Suppressor macrophage treated with lipopolysaccharide for 4 hours (primary cell): ENCODE measurements around the gene ANAPC4.

Experiments used
- DNase-seq: peaks from one replicate; pipeline ENCODE4 v3.0.0-alpha.2; 2020

The ANAPC4 gene

DNA sequence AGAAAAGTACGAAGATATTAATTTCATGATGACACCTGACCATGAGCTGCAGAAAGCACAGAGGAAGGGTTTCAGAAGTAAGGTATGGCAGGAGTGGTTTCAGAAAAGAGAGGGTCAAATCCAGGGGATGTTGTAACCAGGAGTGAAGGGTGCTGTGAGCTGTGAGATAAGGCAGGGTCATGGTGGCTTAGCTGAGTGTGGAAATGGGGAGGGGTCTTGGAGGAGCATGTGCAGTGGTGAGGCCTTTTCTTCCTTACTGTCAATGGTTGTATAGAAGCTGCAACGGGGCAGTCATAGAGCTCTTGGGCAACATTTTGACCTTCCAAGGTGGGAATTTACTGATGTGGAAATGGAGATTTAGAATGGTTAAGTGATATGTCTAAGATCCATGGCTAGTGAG lies 2.5 kb downstream of the ANAPC4 start:
- DNase-seq, result no peak

DNA sequence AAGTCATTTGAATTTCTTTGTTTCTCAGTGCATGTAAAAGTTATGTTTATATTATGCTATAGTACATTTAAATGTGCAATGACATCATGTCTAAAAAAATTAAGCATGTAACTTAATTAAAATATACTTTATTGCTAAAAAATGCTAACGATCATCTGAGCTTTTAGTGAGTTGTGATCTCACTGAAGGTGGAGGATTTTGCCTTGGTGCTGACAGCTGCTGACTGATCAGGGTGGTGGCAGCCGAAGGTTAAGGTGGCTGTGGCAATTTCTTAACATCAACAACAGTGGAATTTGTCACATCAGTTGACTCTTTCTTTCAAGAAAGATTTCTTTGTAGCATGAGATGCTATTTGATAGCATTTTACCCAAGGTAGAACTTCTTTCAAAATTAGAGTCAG lies 6.6 kb downstream of the ANAPC4 start:
- no peak for DNase-seq

DNA sequence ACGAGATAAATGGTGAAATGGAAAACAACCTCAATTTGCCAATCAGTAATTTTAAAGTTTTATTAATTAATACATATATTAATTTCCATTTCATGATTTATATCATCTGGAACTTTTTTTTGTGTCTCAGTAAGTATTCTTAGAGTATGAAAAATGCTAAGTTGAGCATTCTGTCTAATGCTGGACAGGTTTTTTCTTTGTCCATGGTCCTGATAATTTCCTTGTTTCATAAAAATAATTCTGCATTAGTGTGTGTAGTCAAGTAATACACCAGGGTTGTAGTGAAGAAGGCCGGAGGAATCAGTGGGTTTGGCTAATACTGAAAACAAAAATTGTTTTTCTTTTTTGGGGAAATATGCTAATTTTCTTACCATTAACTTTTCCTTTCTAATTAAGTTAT lies 9.9 kb downstream of the ANAPC4 start:
- DNase-seq, result no peak

GRCh38 chr4:25397305-25397704 lies 20.2 kb downstream of the ANAPC4 start:
- no peak for DNase-seq

DNA sequence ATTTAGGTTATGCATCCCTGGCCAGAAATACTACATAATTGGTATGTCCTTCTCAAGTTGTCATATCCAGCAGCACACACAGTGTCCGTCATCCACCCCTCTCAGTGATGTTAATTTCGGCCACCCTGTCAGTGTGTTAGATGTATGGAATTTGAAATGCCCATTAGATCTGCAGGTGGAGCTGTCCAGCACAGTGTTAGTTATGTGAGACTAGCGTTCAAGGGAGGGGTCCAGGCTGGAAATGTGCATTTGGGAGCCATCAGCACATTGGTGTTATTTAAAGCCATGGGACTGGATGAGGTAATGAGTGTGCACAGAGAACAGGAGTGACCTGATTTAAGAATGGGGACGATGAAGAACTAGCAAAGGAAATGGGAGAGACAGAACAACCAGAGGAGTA lies 22.4 kb downstream of the ANAPC4 start:
- no peak for DNase-seq

DNA sequence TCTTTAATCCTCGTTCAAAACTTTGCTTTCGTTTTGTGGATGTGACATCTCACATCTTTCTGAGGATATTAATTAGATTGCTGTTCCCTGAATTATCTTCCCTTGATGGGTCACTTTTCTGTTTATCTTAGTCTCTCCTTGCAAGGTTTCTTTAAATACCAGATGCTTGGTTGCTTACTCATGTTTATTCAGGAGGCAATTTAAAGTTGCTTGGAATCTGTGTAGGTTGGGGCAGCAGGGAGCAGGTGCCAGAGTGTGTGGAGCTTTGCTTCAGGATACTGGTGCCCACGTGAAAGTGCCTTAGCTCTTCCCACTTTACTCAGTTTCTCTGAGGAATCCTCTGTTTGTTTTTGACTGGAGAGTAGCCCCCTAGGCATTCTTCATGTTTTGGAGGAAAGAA lies 24.0 kb downstream of the ANAPC4 start:
- no peak for DNase-seq

- no peak for DNase-seq
Observed at GRCh38 chr4:25402521-25402920, 25.5 kb downstream of the ANAPC4 start.

DNA sequence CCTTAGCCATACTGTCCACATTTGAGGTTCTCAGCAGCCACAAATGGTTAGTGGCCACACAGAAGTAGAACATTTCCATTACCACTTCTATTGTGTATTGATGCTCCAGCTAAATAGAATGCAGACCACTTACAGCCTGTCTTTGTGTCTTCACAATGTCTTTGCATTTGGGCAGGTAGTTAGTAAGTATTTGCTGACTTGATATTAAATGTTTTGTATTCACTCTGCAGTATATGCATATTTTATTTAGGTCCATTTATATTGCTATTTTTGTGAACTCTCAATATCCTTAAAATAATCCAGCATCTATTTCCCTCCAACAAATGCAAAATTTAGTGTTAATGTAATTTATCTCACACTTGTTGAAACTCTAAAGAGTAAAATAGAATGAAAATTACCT lies 26.6 kb downstream of the ANAPC4 start:
- no peak for DNase-seq

DNA sequence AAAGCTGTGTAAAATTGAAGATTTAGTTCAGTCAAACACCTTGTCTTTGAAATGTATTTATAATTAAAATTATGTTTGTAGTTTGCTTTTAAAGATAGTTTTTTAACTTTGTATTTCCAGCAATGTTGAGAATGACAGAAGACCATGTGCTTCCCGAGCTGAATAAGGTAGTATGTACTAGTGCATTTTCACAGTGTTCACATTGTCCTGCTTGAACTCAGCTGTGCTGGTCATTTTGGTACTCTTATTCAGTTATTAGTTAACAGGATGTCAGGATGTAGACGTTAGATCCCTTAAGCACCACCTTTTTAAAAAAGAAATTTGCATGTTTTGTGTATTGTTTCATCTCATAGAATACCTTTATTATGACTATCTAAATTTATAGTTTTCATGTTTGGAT lies 28.4 kb downstream of the ANAPC4 start:
- no peak for DNase-seq

DNA sequence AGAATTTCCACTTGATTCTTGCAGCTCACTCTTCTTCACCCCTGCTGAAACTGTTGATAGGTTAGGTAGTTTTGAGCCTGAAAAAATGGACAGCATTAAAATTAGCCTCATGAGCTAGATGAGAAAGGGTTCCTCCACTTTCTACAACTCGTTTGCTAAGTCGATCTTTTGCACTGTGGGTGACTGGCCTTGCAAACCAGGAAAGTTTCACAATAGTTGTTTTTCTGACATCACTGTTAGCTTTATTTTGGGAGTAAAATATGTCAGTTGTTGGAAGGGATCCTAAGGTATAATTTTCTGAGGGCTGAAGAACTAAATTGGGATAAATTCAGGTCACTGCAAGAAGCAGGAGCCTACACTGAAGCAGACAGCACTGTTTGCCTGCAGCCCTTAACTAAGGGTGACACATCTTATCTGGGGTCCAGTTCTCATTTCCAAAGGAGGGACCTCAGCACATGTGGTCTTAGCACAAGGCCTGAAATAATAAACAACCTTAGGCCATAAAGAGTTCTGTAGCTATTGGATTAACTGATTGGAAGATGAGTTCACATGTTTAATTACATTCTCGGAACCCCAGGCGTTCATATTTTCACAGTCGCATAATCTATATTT lies 29.1 kb downstream of the ANAPC4 start:
- DNase-seq, result no peak

GRCh38 chr4:25410820-25411529 lies 33.9 kb downstream of the ANAPC4 start:
- no peak for DNase-seq

DNA sequence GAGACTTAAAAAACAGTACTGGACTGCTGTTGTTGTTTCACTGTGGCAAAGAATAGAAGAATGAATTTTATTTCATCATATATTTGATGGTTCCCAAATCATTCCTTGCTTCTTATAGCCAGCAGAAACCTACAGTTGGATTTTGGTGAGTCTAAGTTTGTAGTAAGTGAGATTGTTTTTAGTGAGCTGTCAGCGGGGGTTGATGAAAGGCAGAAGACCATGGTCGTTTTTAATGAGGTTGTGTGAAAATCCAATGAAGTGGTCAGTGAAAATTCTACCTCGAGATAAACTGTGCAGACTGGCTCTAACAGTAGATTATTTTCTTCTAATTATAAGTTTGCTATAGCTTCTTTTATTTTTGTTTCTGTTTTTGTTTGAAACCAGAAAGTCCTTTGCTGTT lies 36.2 kb downstream of the ANAPC4 start:
- no peak for DNase-seq

GRCh38 chr4:25417014-25417413 lies 40.0 kb downstream of the ANAPC4 start:
- no peak for DNase-seq

DNA sequence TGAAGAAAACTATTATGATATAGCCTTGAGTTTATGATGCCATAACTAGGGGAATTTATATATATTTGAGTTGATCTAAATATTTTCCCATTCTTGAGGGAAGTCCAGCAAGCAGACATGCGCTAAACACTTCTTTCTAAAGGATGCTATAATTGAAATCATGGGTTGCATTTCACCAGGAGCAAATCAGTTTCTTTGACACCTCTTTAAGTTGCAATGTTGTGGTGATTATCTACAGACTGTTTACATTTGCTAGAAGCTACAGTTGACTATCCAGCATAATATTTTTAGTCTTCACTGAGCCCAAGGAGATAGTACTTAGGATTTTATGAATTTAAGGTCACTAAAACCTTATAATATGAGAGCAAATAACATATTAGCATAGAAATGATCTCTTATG lies 43.9 kb downstream of the ANAPC4 start:
- no peak for DNase-seq

- DNase-seq, result peak; percentile 28
Observed at GRCh38 chr4:25421816-25422525, 44.9 kb downstream of the ANAPC4 start.

DNA sequence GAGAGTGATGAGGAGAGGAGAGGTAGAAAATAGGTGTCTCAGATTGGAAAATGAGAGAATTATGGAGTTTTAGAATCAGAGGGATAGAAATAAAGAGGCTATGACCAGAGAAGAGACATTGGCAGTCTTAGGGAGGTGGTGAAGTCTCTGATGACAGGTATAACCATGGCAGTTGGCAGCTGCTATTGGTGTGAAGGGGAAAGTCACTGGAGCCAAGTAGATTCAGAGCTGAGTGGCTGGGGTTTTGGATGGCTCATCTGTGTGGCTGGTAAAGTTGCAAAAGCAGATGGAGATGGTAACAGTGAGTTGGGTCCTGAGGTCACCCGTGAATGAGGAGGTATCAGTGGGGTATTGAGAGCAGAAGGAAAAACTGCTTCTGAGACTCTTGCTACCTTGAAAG lies 46.5 kb downstream of the ANAPC4 start:
- no peak for DNase-seq

DNA sequence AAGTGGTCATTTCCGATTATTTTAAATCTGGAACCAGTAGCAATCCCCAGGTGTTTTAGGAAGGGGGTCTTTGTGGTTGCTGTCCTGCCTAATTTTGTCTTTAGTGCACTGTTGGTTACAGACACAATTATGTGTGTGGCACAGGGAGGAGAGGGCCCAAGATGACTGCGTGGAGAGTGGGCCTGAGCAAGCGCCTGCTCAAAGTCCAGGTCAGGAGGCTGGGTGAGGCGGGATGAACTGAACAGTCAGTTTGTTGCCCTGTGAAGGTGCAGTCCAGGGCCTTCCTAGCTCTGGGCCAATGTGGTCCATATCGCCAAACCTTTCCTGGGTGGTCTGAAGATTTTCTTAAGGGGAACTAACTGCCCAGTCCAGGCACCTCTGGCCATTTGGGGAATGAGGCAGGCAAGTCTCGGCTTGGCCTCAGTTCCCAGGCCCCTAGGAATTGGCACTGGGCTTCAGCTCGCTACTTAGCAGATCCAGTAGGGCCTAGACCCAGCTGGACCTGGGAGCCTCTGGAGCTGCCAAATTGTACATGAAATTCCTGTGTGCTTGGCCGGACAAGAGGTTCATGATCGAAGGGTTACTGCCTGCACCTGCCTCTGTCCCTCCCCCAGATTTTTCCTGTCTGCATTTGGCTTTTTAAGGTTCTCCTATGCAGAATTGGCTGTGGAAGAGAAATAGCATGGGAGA lies 47.6 kb downstream of the ANAPC4 start:
- DNase-seq, result no peak

DNA sequence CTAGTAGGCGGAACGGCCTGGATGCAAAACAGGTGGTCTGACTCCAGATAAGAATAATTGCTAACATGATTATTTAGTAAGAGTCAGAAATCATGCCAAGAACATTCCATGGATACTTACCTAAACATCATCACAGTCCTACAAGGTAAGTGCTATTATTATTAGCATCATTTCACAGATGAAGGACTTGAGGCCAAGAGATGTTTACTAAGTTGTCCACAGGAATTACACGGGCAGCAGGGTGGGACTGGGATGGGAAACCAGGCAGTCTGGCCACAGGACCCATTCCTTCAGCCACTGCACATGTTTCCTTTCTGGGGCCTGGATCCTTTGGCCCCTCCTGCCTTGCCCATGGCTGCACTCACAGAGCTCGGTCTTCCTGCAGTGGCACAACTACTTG lies 48.3 kb downstream of the ANAPC4 start:
- no peak for DNase-seq

GRCh38 chr4:25427871-25428270 lies 50.8 kb downstream of the ANAPC4 start:
- DNase-seq, result no peak

DNA sequence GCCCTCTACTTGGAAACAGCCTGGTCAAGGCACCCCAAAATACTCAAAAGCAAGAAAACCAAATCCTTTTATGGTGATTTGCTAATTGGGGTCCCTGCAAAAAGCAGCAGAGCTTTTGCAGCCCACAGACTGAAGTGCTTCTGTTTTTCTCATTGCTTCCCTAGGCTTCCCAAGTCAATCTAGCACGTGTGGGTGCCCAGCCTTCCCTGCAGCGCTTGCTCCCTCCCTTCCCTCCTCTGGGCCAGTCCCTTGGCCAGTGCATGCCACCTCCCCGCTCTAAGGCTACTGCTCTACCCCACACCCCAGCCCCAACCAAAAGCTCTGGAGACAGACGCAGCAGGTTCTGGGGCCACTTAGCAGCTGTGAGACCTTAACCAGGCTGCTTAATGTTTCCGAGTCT lies 53.6 kb downstream of the ANAPC4 start:
- no peak for DNase-seq

DNA sequence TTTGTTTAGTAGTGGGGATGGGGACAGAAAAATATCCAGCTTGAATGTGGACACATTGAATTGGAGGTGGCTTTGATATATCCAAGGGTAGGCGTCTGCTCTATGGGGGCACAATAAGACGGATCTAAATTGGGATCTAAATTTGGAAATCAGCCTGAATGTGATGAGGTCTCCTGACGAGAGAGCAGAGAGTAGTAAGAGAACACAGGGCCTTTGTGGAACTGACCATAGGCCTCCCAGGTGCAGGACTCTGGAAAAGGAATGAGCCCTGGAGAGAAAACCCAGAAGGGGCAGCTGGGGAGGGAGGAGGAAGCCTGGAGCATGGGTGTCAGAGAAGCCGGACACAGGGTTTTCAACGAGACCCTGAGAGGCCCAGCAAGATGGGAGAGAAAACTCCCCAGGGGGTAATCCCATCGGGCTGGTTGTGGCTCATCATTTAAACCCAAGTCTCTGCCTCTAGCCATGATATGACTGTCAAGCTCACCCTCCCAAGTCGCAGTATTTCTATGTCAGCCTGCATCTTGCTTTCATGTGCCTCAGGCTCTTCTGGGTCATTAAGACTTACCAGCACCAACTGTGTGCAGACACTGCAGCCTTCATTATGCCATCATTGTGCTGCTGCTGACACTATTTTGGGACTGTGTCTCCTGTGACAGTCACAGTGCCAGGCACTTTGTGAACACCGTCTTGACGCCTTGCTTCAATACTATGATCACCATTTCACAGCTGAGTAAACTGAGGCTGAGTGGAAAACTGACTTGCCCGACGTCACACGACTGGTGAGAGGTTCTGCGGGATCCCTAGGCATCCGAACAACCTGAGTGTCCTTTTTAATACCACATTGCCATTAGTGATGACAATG lies 57.1 kb downstream of the ANAPC4 start:
- DNase-seq, result no peak

DNA sequence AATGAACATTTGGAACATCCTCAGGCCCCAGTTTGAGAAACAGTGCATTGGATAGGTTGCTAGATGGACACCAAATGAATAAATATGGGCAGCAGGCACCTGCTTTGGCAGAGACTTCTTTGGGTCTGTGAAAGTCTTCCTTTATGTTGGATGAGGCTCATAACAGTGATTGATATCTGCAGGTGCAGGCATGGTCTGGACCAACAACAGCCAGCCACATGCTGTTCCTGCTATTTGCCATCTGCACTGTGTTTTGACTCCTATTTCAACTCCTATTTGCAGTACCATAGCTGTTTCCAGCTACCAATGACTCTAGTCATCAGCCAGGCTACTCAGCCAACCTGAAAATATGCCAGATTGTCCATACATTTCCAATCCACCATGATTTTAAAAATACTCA lies 60.9 kb downstream of the ANAPC4 start:
- DNase-seq, result no peak
